ENCODE results near the gene RPS6KA5.
"Not testable (repeated sequence)": the region's sequence is repeated elsewhere in the genome, so short reads cannot be mapped to it uniquely, and the experiment has no call there.

Gene RPS6KA5

GRCh38 chr14:90827919-90828610 is 232.4 kb downstream of the RPS6KA5 start:
- DNase-seq = peak; percentile 98

- DNase-seq = not testable (repeated sequence)
Measured at GRCh38 chr14:90823542-90823941, 236.9 kb downstream of the RPS6KA5 start.

GRCh38 chr14:90820958-90821357 is 239.5 kb downstream of the RPS6KA5 start:
- DNase-seq = no peak

GRCh38 chr14:90819734-90820393 is 240.6 kb downstream of the RPS6KA5 start:
- DNase-seq = peak; percentile 41

- no peak for DNase-seq
Measured at GRCh38 chr14:90818715-90819114, 241.7 kb downstream of the RPS6KA5 start.

- DNase-seq = no peak
Measured at GRCh38 chr14:90816681-90817436, 243.6 kb downstream of the RPS6KA5 start.

- DNase-seq = peak; percentile 31
Measured at GRCh38 chr14:90815822-90816662, 244.4 kb downstream of the RPS6KA5 start, which contains the start of gene TTC7B. TTC7B (minus strand) TSS chr14:90816430; CDS start chr14:90816295, 135 bp downstream.

GRCh38 chr14:90815572-90815821 is 244.9 kb downstream of the RPS6KA5 start:
- no peak for DNase-seq

- DNase-seq = no peak
Measured at GRCh38 chr14:90814806-90815571, 245.5 kb downstream of the RPS6KA5 start.

- DNase-seq = no peak
Measured at GRCh38 chr14:90813442-90813841, 247.0 kb downstream of the RPS6KA5 start.

- DNase-seq = no peak
Measured at GRCh38 chr14:90812109-90812508, 248.3 kb downstream of the RPS6KA5 start.

- DNase-seq = no peak
Measured at GRCh38 chr14:90811641-90812040, 248.8 kb downstream of the RPS6KA5 start.

- DNase-seq = no peak
Measured at GRCh38 chr14:90810806-90811205, 249.6 kb downstream of the RPS6KA5 start.

GRCh38 chr14:90809530-90810312 is 250.7 kb downstream of the RPS6KA5 start:
- DNase-seq = no peak

- DNase-seq = no peak
Measured at GRCh38 chr14:90808759-90809529, 251.5 kb downstream of the RPS6KA5 start.

- no peak for DNase-seq
Measured at GRCh38 chr14:90807060-90807459, 253.4 kb downstream of the RPS6KA5 start.

- no peak for DNase-seq
Measured at GRCh38 chr14:90805662-90806540, 254.5 kb downstream of the RPS6KA5 start.

GRCh38 chr14:90805084-90805391 is 255.4 kb downstream of the RPS6KA5 start:
- DNase-seq = no peak

- DNase-seq = no peak
Measured at GRCh38 chr14:90804292-90805083, 256.0 kb downstream of the RPS6KA5 start.
